WTC11 (cell line): ENCODE results near the gene INHBC. TPM values are rescaled to one million over a fixed set of nuclear protein-coding genes. Genes with fewer than 3 reads are reported as not detected.

Experiments used
- ATAC-seq: fragments of 200-7000 bp; cut with Tn5 transposase; 2 replicates; pipeline ENCODE4 v1.10.0; 2021; ENCODE audit warnings: mild to moderate bottlenecking, moderate library complexity
- CTCF ChIA-PET: fragments of 300-600 bp; sonication (Branson Sonifier 250); formaldehyde crosslinking; loops from one replicate; lab custom pipeline; 2021; ENCODE audit warnings: antibody characterized with exemption; lab: Charles Lee
- POLR2A ChIA-PET: fragments of 350-600 bp; sonication (Branson Sonifier 250); formaldehyde crosslinking; loops from one replicate; lab custom pipeline; 2021; ENCODE audit warnings: antibody characterized with exemption; lab: Charles Lee
- DNase-seq: peaks from one replicate; pipeline ENCODE4 v3.0.0; 2021; ENCODE audit warnings: low spot score
- H3K27ac Mint-ChIP-seq: 2 replicates; pipeline ENCODE4 v1.8.0; 2021; ENCODE audit warnings: mixed read lengths
- H3K27me3 Mint-ChIP-seq: 2 replicates; pipeline ENCODE4 v1.8.0; 2021; ENCODE audit warnings: low read depth, mild to moderate bottlenecking, moderate library complexity, mixed read lengths
- H3K36me3 Mint-ChIP-seq: 2 replicates; pipeline ENCODE4 v1.8.0; 2021; ENCODE audit warnings: mixed read lengths
- H3K4me1 Mint-ChIP-seq: 2 replicates; pipeline ENCODE4 v1.8.0; 2022; ENCODE audit warnings: mixed read lengths
- H3K4me3 Mint-ChIP-seq: 2 replicates; pipeline ENCODE4 v1.8.0; 2021; ENCODE audit warnings: mild to moderate bottlenecking, moderate library complexity, mixed read lengths
- H3K9me3 Mint-ChIP-seq: 2 replicates; pipeline ENCODE4 v1.8.0; 2021; ENCODE audit warnings: mixed read lengths
- CBFB ChIP-seq: sonication (generic); formaldehyde crosslinking; IDR thresholded peaks from 2 replicates; pipeline ENCODE4 v1.8.1; 2022; ENCODE audit warnings: mild to moderate bottlenecking, low read depth, missing genetic modification reagents
- ETV6 ChIP-seq: sonication (generic); formaldehyde crosslinking; IDR thresholded peaks from 2 replicates; pipeline ENCODE4 v1.8.1; 2022; ENCODE audit warnings: mild to moderate bottlenecking, missing genetic modification reagents
- TEAD1 ChIP-seq: sonication (generic); formaldehyde crosslinking; IDR thresholded peaks from 2 replicates; pipeline ENCODE4 v1.8.0; 2022; ENCODE audit warnings: mild to moderate bottlenecking, missing genetic modification reagents
- TEAD4 ChIP-seq: sonication (generic); formaldehyde crosslinking; IDR thresholded peaks from 2 replicates; pipeline ENCODE4 v1.8.0; 2022; ENCODE audit warnings: mild to moderate bottlenecking, missing genetic modification reagents
- ZNF317 ChIP-seq: sonication (generic); formaldehyde crosslinking; IDR thresholded peaks from 2 replicates; pipeline ENCODE4 v1.8.1; 2023; ENCODE audit warnings: low read depth, mild to moderate bottlenecking, moderate library complexity, missing genetic modification reagents, borderline replicate concordance
- total RNA-seq: library from RNA; stranded (reverse); gene quantifications from 3 replicates; pipeline ENCODE4 v1.2.3, GENCODE V29; 2021
- TF ChIP-seq, protein P1 (sequence below): sonication (generic); formaldehyde crosslinking; IDR thresholded peaks from 2 replicates; pipeline ENCODE4 v1.8.0; 2022; ENCODE audit warnings: mild to moderate bottlenecking, missing genetic modification reagents
- TF ChIP-seq, protein P2 (sequence below): fragments of 250-450 bp; sonication (Bioruptor Pico); conservative IDR thresholded peaks from 2 replicates; pipeline ENCODE4 v1.9.0; 2021; ENCODE audit warnings: mild to moderate bottlenecking
- TF ChIP-seq, protein P3 (sequence below): fragments of 250-450 bp; sonication (Bioruptor Pico); IDR thresholded peaks from 2 replicates; pipeline ENCODE4 v1.9.0; 2021; ENCODE audit warnings: mild to moderate bottlenecking
- TF ChIP-seq, protein P4 (sequence below): sonication (generic); formaldehyde crosslinking; IDR thresholded peaks from 2 replicates; pipeline ENCODE4 v1.8.0; 2022; ENCODE audit warnings: mild to moderate bottlenecking, missing genetic modification reagents
- TF ChIP-seq, protein P5 (sequence below): sonication (generic); formaldehyde crosslinking; IDR thresholded peaks from 2 replicates; pipeline ENCODE4 v1.8.1; 2023; ENCODE audit warnings: mild to moderate bottlenecking, missing genetic modification reagents, borderline replicate concordance
- TF ChIP-seq, protein P6 (sequence below): fragments of 250-450 bp; sonication (Bioruptor Pico); IDR thresholded peaks from 2 replicates; pipeline ENCODE4 v1.9.0; 2021; ENCODE audit warnings: mild to moderate bottlenecking
- TF ChIP-seq, protein P7 (sequence below): sonication (generic); formaldehyde crosslinking; IDR thresholded peaks from 2 replicates; pipeline ENCODE4 v1.8.1; 2023; ENCODE audit warnings: mild to moderate bottlenecking, moderate library complexity, missing genetic modification reagents

Gene INHBC
- total RNA-seq, 1 experiment from 2014 or later, result 0.20 TPM

DNA sequence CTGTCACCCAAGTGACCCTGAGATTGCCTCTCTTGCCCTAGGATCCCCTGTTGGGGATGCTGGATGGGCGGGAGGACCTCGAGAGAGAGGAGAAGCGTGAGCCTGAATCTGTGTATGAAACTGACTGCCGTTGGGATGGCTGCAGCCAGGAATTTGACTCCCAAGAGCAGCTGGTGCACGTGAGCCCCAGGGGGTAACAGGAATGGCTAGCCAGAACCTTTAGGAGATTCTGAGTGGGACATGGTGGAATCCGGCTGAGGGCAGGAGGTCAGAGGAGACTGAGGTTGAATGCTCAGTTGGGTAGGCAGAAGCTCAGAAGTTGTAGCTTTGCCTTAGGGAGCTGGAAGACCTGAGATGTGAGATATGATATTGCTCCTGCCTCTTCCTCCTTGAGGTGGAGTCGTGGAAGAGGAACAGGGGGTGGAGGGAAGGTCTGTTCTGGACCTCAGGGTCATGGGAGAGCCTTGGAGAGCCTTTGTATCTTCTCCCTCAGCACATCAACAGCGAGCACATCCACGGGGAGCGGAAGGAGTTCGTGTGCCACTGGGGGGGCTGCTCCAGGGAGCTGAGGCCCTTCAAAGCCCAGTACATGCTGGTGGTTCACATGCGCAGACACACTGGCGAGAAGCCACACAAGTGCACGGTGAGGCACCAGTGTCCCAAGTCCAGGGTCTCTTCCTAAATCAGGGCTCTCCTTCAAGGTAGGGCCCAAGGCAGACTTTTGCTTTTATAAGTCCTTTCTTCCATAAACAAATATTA is 31.3 kb downstream of the INHBC start:
- 0 out of 2 replicates have a peak, but pooled peaks cover 3% of the 10 kb centered on the region for H3K36me3 Mint-ChIP-seq
- TF ChIP-seq, protein P1, sequence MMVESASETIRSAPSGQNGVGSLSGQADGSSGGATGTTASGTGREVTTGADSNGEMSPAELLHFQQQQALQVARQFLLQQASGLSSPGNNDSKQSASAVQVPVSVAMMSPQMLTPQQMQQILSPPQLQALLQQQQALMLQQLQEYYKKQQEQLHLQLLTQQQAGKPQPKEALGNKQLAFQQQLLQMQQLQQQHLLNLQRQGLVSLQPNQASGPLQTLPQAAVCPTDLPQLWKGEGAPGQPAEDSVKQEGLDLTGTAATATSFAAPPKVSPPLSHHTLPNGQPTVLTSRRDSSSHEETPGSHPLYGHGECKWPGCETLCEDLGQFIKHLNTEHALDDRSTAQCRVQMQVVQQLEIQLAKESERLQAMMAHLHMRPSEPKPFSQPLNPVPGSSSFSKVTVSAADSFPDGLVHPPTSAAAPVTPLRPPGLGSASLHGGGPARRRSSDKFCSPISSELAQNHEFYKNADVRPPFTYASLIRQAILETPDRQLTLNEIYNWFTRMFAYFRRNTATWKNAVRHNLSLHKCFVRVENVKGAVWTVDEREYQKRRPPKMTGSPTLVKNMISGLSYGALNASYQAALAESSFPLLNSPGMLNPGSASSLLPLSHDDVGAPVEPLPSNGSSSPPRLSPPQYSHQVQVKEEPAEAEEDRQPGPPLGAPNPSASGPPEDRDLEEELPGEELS (CRISPR knock-in tag), result no peak
- TF ChIP-seq, protein P2, sequence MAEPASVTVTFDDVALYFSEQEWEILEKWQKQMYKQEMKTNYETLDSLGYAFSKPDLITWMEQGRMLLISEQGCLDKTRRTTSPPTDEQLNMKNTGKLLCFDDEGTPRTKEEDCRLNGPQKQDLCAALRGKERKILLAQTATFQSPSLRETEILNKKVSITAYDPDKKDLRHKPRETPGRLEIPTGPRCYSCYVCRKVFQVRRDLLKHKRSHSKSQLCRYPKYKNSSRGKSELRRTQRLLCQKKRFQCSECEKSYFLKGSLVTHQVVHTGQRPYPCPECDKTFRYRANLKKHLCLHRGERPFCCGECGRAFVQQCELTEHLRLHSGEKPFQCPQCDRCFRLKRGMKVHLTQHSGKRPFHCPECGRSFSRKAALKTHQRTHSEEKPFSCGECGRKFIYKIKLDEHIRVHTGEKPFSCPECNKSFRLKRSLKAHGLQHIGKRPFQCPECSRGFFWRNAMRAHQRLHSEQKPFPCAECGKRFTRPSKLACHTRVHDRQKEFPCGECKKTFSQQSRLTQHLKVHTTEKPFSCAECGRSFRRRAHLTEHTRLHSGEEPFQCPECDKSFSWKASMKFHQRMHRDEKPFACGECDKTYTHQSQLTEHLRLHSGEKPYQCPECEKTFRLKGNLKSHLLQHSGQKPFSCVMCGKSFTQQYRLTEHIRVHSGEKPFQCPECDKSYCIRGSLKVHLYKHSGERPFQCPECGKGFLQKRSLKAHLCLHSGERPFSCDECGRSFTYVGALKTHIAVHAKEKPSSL (CRISPR knock-in tag), result no peak
- TF ChIP-seq, protein P3, sequence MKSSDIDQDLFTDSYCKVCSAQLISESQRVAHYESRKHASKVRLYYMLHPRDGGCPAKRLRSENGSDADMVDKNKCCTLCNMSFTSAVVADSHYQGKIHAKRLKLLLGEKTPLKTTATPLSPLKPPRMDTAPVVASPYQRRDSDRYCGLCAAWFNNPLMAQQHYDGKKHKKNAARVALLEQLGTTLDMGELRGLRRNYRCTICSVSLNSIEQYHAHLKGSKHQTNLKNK (CRISPR knock-in tag), result no peak
- no peak for ATAC-seq
- H3K4me3 Mint-ChIP-seq, result no peak overlapping the region
- no peak overlapping the region; the same call in 1 of the 2 replicates for H3K27ac Mint-ChIP-seq
- H3K9me3 Mint-ChIP-seq, result no peaks in the 10 kb centered on the region
- CTCF ChIA-PET, result interaction anchor here (1.5 kb wide), 1 partner anchor 10 kb away, joined by 12 read pairs; no protein-coding TSS in a partner anchor
- H3K27me3 Mint-ChIP-seq, result peaks cover 9% of the 10 kb centered on the region
- POLR2A ChIA-PET, result no interaction called here
- H3K4me1 Mint-ChIP-seq, result peaks cover 9% of the 10 kb centered on the region
- DNase-seq, result no peak

DNA sequence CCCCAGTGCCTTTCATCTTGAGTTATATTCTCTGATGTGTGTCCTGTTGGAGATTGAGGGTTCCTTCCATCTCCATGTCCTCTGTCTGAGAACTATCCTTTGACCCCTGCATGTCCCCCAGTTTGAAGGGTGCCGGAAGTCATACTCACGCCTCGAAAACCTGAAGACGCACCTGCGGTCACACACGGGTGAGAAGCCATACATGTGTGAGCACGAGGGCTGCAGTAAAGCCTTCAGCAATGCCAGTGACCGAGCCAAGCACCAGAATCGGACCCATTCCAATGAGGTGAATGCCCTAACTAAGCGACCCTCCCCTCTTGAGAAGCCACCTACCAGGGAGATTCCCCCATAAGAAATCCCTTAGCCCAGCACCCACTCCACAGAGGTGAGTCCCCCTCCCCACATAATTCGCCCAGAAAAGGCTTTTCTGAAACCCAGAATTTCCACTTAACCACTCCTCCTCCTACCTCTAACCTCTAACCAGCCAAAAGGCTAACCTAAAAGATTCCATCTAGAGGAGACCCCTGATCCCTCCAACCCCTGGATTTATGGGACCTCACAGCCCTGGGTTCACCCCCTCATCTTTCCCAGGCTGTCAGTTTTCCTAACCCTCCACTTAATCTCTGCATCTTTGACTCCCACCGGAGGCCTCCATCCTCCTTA is 32.8 kb downstream of the INHBC start:
- no peak for DNase-seq
- ChIA-PET POLR2A (no interaction called here), CTCF (no interaction called here)
- TF ChIP-seq, protein P4, sequence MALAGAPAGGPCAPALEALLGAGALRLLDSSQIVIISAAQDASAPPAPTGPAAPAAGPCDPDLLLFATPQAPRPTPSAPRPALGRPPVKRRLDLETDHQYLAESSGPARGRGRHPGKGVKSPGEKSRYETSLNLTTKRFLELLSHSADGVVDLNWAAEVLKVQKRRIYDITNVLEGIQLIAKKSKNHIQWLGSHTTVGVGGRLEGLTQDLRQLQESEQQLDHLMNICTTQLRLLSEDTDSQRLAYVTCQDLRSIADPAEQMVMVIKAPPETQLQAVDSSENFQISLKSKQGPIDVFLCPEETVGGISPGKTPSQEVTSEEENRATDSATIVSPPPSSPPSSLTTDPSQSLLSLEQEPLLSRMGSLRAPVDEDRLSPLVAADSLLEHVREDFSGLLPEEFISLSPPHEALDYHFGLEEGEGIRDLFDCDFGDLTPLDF (CRISPR knock-in tag), result no peak
- TF ChIP-seq, protein P5, sequence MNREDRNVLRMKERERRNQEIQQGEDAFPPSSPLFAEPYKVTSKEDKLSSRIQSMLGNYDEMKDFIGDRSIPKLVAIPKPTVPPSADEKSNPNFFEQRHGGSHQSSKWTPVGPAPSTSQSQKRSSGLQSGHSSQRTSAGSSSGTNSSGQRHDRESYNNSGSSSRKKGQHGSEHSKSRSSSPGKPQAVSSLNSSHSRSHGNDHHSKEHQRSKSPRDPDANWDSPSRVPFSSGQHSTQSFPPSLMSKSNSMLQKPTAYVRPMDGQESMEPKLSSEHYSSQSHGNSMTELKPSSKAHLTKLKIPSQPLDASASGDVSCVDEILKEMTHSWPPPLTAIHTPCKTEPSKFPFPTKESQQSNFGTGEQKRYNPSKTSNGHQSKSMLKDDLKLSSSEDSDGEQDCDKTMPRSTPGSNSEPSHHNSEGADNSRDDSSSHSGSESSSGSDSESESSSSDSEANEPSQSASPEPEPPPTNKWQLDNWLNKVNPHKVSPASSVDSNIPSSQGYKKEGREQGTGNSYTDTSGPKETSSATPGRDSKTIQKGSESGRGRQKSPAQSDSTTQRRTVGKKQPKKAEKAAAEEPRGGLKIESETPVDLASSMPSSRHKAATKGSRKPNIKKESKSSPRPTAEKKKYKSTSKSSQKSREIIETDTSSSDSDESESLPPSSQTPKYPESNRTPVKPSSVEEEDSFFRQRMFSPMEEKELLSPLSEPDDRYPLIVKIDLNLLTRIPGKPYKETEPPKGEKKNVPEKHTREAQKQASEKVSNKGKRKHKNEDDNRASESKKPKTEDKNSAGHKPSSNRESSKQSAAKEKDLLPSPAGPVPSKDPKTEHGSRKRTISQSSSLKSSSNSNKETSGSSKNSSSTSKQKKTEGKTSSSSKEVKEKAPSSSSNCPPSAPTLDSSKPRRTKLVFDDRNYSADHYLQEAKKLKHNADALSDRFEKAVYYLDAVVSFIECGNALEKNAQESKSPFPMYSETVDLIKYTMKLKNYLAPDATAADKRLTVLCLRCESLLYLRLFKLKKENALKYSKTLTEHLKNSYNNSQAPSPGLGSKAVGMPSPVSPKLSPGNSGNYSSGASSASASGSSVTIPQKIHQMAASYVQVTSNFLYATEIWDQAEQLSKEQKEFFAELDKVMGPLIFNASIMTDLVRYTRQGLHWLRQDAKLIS (CRISPR knock-in tag), result no peak
- no peak for TF ChIP-seq ZNF317 (CRISPR knock-in tag)
- no peak for ATAC-seq
- Mint-ChIP-seq H3K36me3 (0 out of 2 replicates have a peak, but pooled peaks cover 3% of the 10 kb centered on the region), H3K27me3 (peaks cover 24% of the 10 kb centered on the region), H3K4me3 (no peak overlapping the region), H3K9me3 (no peaks in the 10 kb centered on the region), H3K27ac (no peak overlapping the region), H3K4me1 (peaks cover 9% of the 10 kb centered on the region)

DNA sequence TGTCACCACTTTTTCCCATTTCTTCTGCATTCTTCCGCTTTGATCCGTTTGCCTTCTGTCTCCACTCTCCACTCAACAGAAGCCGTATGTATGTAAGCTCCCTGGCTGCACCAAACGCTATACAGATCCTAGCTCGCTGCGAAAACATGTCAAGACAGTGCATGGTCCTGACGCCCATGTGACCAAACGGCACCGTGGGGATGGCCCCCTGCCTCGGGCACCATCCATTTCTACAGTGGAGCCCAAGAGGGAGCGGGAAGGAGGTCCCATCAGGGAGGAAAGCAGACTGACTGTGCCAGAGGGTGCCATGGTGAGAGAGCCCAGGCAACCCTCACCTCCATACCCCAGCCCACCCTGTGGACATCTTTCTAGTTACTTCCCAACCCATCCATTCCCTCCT is 33.3 kb downstream of the INHBC start:
- POLR2A ChIA-PET, result no interaction called here
- DNase-seq, result no peak
- H3K27me3 Mint-ChIP-seq, result peaks cover 26% of the 10 kb centered on the region
- no peak for TF ChIP-seq TEAD1 (CRISPR knock-in tag)
- TF ChIP-seq, protein P6, sequence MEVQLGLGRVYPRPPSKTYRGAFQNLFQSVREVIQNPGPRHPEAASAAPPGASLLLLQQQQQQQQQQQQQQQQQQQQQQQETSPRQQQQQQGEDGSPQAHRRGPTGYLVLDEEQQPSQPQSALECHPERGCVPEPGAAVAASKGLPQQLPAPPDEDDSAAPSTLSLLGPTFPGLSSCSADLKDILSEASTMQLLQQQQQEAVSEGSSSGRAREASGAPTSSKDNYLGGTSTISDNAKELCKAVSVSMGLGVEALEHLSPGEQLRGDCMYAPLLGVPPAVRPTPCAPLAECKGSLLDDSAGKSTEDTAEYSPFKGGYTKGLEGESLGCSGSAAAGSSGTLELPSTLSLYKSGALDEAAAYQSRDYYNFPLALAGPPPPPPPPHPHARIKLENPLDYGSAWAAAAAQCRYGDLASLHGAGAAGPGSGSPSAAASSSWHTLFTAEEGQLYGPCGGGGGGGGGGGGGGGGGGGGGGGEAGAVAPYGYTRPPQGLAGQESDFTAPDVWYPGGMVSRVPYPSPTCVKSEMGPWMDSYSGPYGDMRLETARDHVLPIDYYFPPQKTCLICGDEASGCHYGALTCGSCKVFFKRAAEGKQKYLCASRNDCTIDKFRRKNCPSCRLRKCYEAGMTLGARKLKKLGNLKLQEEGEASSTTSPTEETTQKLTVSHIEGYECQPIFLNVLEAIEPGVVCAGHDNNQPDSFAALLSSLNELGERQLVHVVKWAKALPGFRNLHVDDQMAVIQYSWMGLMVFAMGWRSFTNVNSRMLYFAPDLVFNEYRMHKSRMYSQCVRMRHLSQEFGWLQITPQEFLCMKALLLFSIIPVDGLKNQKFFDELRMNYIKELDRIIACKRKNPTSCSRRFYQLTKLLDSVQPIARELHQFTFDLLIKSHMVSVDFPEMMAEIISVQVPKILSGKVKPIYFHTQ, result no peak
- no peak for TF ChIP-seq CBFB (CRISPR knock-in tag)
- no peak for TF ChIP-seq TEAD4 (CRISPR knock-in tag)
- TF ChIP-seq, protein P7, sequence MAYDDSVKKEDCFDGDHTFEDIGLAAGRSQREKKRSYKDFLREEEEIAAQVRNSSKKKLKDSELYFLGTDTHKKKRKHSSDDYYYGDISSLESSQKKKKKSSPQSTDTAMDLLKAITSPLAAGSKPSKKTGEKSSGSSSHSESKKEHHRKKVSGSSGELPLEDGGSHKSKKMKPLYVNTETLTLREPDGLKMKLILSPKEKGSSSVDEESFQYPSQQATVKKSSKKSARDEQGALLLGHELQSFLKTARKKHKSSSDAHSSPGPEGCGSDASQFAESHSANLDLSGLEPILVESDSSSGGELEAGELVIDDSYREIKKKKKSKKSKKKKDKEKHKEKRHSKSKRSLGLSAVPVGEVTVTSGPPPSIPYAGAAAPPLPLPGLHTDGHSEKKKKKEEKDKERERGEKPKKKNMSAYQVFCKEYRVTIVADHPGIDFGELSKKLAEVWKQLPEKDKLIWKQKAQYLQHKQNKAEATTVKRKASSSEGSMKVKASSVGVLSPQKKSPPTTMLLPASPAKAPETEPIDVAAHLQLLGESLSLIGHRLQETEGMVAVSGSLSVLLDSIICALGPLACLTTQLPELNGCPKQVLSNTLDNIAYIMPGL (CRISPR knock-in tag), result no peak
- no peak for TF ChIP-seq ETV6 (CRISPR knock-in tag)

More for the DNA sequence above, 33.3 kb downstream of the INHBC start:
- no peak for ATAC-seq
- Mint-ChIP-seq H3K9me3 (no peaks in the 10 kb centered on the region), H3K36me3 (0 out of 2 replicates have a peak, but pooled peaks cover 3% of the 10 kb centered on the region), H3K27ac (no peak overlapping the region), H3K4me3 (no peak overlapping the region), H3K4me1 (peaks cover 6% of the 10 kb centered on the region)
- CTCF ChIA-PET, result interaction anchor here (0.6 kb wide), 1 partner anchor 20 kb away, joined by 3 read pairs; the partner anchor contains the start of gene MARS1
